ENCODE results near the gene SPATA31C1.
"Not testable (repeated sequence)": the region's sequence is repeated elsewhere in the genome, so short reads cannot be mapped to it uniquely, and the experiment has no call there.

SPATA31C1 gene

GRCh38 chr9:87886933-87887505 lies 30.7 kb upstream of the SPATA31C1 start:
- no peak for DNase-seq (ENCODE audit: low spot score)

GRCh38 chr9:87887661-87888480 lies 29.9 kb upstream of the SPATA31C1 start:
- no peak for DNase-seq (ENCODE audit: low spot score)

DNA sequence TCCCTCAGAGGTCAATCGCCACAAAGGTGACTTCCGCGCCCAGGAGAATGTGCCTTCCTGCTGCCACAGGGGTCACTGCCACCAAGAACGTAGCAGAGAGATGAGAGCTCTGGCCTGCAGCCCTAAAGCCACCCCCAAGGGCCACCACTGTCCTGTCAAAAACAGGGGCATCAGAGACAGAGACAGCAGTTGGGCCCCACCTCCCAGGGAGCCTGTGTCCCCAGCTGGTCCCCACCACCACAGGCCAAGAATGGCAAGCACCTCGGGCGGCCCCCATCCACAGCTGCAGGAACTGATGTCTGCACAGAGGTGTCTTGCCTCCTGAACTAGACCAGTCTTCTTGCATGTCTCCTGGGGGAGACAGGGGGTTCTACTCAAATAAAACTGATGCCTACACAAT lies 29.3 kb upstream of the SPATA31C1 start:
- no peak for DNase-seq (ENCODE audit: low spot score)

DNA sequence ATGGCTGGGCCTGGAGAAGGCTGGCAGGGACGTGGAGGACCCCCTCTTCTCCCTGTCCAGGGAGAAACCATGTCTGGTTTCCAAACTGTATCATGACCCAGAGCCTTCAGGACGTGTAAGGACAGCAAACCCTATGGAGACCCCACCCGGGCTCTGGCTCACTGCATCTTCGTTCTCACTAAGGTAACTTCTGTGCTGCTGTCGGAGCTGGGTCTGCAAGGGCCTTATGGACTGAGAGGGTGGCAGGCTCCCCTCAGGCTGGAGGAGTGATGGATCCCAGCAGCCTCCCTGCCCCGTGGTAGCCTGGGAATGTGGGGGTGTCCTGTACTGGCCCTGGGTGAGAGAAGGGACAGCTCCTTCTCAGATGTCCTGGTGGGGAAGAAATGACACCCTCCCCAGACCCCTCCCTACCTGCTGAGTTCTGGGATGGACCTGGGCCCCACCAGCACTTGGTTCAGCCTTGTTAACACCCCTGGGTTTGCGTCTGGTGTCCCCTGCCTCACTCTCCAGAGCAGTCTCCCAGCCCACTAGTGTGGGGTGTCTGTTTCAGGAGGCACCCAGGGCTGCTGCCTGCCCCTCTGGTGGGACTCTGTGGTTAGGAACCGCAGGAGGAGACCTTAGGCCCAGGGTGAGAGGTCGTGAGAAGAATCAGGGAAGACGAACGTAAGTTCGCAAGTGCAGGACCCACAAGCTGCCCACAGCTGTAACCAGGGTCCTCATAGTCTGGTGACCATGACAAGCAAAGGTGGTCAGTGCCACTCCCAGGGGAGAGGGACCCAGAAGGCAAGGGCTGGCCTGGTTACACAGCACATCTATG lies 28.5 kb upstream of the SPATA31C1 start:
- no peak for DNase-seq (ENCODE audit: low spot score)

GRCh38 chr9:87889882-87890252 lies 27.9 kb upstream of the SPATA31C1 start:
- no peak for DNase-seq (ENCODE audit: low spot score)

GRCh38 chr9:87890837-87891236 lies 26.9 kb upstream of the SPATA31C1 start:
- DNase-seq (ENCODE audit: low spot score): no peak

DNA sequence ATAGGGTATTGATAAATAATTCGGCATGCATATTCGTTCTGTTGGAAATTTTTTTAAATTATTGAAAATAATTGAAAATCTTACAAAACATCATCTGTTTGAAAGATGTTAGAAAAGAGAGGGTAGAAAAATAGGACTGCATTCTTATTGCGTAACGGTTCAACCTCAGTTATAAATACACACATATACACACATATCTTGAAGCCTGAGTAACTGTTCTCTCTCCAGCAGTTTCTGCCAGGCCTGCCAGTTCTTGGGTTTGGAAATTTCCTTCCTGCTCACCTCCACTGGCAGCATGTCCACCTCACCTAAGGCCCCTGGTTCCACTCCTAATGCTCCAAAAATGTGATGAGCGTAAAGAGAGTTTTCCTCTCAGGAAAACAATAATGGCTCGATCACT lies 26.0 kb upstream of the SPATA31C1 start:
- DNase-seq (ENCODE audit: low spot score): no peak

DNA sequence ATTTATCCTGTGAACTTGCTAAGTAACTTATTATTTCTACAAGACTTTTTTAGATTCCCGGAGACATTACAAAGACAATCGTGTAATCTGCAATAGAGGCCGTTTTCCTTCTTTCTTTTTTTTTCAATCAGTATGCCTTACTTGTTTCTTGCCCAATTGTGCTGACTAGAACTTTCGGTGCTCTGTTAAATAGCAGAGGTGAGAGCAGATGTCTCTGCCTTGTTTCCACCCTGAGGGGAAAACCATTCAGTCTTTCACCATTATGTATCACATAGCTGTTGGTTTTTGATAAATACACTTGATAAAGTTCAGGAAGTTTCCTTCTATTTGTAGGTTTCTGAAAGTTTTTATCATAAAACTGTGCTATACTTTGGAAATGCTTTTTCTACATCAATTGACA lies 24.8 kb upstream of the SPATA31C1 start:
- no peak for DNase-seq (ENCODE audit: low spot score)

DNA sequence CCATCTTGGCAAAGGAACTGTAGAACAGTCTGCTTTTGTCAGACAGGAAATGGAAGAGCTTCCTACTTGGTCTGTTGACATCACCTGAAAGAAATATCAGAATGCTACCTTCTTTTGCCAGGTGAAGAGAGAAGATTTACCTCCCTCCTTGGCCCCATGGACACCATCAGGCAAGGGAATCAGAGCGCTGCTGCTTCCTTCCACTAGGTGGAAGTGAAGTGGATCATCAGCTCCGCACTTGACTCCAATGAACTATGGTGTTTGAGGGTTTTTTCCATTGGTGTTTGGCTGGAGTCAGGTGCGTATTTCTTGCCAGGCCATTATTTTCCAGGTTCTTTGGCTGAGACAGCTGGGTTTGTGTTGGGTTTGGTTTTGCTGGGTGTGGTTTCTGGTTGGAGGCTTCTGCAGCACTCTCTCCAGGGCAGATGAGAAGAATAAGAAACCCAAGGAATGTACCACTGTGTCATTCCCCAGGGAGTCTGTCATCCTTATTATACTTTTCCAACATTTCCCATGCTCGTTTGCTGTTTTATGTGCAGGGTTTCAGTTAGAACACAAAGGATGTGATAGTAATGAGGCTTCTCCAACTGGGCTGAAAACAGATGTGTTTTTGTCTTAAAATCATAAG lies 22.6 kb upstream of the SPATA31C1 start:
- no peak for DNase-seq (ENCODE audit: low spot score)

GRCh38 chr9:87896891-87897290 lies 20.9 kb upstream of the SPATA31C1 start:
- DNase-seq (ENCODE audit: low spot score): no peak

GRCh38 chr9:87898151-87898550 lies 19.6 kb upstream of the SPATA31C1 start:
- no peak for DNase-seq (ENCODE audit: low spot score)

- DNase-seq (ENCODE audit: low spot score): not testable (repeated sequence)
These were observed 15.4 kb upstream of the SPATA31C1 start for GRCh38 chr9:87902371-87902770.

DNA sequence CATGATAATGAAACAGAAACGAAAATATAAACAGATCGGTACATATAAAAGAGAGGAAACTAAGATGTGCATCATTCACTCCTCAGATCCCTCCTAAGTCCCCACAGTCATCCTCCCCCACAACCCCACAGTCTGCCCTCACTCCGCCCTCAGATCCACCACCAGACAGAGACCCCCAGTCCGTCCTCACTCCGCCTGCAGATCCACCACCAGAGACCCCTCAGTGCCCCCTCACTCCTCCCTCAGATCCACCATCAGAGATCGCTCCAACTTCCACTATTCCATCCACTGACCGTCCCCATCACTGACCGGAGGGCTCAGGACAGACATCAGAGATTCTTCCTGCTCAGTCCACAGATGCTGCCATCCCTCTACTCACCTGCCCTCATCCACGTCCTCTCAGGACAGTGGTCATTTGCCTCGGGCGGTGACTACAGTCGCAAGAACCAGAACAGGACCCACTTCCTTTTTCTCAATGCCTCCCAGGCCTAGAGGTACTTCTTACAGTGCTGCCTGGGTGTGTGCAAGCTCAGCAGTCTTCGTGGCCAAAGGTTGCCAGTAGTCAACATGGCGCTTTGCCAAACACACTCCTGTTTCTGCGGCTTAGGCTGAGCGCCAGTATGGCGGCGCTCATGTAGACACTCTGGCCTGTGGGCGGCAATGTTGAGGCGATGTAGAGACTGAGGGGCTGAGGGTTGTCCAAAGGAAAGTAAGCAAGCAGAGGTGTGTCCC lies 8.3 kb upstream of the SPATA31C1 start:
- DNase-seq (ENCODE audit: low spot score): no peak

DNA sequence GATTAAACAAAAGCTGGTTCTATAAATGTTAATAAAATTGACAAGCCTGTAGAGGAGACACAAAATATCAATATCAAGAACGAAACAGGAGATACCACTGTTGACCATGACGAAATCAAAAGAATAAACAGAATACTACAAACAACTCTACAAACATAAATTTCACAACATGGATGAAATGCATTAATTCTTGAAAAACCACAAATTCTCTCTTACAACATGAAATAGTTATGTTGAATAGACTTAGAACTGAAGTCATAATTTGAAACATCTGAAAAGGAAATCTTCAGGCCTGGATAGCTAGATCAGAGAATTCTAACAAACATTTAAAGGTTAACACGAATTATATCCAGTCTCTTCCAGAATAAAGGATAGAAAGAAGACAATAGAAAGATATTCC lies 6.9 kb upstream of the SPATA31C1 start:
- no peak for DNase-seq (ENCODE audit: low spot score)

GRCh38 chr9:87919013-87919412 lies 1.3 kb downstream of the SPATA31C1 start:
- DNase-seq (ENCODE audit: low spot score): not testable (repeated sequence)

- DNase-seq (ENCODE audit: low spot score): not testable (repeated sequence)
These were observed 3.8 kb downstream of the SPATA31C1 start for GRCh38 chr9:87921561-87921960.

GRCh38 chr9:87923012-87923411 lies 5.2 kb downstream of the SPATA31C1 start:
- DNase-seq (ENCODE audit: low spot score): not testable (repeated sequence)

DNA sequence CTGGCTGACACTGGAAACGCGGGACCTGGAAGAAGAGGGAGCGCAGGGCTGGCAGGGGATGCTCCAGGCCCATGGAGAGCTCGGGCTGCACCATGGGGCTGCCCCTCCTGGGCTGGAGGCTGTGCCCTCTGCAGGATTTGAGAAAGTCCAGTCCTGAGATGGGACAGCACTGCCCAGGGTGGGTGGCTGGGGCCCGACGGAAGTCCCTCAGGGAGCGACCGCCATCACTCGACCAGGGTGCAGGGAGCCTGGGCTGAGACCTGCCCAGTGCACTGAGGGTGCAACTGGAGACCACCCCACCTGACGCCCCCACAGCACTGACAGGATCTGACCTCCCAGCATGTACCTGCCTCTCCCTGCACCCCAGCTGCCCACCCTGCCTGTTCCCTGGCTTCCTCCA lies 7.1 kb downstream of the SPATA31C1 start:
- DNase-seq (ENCODE audit: low spot score): not testable (repeated sequence)

DNA sequence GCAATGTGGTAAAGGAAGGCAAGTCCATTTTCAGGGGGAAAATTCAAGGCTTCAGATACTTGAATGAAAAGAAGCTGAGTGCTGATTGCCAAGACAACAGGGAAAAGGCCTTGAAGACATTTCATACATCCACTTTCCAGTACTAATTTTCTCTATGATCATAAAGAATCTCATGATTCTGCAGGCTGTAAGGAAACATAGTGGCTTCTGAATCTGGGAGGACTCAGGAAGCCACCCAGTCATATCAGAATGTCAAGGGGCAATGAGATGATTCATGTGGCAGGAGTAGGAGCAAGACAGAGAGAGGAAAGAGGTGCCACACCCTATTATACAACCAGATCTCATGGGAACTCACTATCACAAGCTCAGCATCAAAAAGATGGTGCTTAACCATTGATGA lies 11.4 kb downstream of the SPATA31C1 start:
- not testable (repeated sequence) for DNase-seq (ENCODE audit: low spot score)

- not testable (repeated sequence) for DNase-seq (ENCODE audit: low spot score)
These were observed 16.7 kb downstream of the SPATA31C1 start for GRCh38 chr9:87934444-87934843.

DNA sequence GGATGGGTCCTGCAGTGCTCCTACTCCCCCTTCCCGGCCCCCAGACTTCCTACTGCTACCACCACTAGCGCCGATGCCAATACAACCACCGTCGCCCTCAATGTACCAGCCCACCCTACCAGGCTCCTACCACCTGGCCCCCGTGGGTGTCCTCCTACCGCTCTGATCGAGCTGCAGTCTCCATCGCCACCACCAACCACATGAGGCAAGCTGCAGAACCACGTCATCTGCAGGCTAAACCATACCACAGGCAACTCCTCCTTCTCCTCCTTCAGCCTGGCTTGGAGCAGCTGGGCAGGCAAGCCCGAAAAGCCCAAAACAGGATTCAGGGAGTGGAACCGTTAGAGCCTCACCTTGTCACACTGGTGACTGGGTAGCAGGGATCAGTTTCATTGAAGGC lies 19.6 kb downstream of the SPATA31C1 start:
- not testable (repeated sequence) for DNase-seq (ENCODE audit: low spot score)

DNA sequence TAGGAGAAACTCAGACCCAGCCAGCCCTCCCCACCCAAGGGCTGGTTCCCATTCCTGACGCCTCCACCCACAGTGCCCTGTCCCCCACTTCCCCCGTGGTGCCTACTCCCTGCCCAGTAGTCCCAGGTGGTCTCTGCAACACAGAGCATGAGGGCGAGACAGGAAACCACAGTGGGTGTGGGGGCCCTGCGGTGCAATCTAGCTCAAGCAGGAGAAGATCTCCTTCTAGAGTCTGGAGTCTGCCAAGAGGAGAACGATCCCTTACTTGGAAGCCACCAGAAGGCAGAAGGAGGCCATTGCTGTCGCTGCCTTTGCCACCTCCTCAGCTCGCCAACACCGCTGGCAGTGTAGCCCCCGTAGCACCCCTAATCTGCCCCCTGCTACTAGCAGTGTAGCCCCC lies 20.2 kb downstream of the SPATA31C1 start:
- DNase-seq (ENCODE audit: low spot score): not testable (repeated sequence)
